Stimulated activated CD8-positive, alpha-beta memory T cell treated with anti-CD3 and anti-CD28 coated beads, Interleukin-15, amount 100 ng/mL, for 4 hours (primary cell): ENCODE results near the gene ARL8B.
A peak's percentile ranks its signal among the peaks of the same experiment; 100 is the strongest.
"Not testable (repeated sequence)": the region's sequence is repeated elsewhere in the genome, so short reads cannot be mapped to it uniquely, and the experiment has no call there.

ENCODE experiments used
- DNase-seq, 2 donors: peaks; one replicate each; pipeline ENCODE4 v3.0.0-alpha.2; 2020; ENCODE audit warnings: low read depth in 2 of 2

The ARL8B gene

DNA sequence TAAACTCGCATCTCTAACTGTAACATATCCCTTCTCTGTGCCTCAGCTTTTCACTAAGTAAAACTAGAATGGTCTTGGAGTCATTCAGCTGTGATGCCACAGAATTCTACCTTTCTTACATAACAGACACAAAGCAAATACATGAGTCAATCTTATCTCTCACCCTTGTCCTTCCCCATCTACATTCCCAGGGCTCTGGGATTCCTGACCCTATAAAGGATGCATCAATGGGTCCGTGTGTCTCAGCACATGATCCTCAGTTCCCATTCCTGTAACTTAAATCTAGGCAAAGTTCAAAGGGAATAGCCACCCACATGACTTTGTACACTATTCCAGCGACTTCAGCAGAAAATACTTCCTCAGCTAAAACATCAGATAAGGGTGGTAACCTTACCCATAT, 11.8 kb upstream of the ARL8B start:
- DNase-seq: no peak

GRCh38 chr3:5112043-5112442, 10.0 kb upstream of the ARL8B start:
- DNase-seq: no peak

DNA sequence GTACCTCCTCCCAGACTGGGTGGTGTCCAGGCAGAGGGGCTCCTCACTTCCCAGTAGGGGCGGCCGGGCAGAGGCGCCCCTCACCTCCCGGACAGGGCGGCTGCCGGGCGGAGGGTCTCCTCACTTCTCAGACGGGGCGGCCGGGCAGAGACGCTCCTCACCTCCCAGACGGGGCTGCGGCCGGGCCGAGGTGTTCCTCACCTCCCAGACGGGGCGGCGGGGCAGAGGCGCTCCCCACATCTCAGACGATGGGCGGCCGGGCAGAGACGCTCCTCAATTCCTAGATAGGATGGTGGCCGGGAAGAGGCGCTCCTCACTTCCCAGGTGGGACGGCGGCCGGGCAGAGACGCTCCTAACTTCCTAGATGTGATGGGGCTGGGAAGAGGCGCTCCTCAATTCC, 8.4 kb upstream of the ARL8B start:
- DNase-seq: not testable (repeated sequence)

- no peak for DNase-seq
Measured at GRCh38 chr3:5115506-5116162, 6.5 kb upstream of the ARL8B start.

DNA sequence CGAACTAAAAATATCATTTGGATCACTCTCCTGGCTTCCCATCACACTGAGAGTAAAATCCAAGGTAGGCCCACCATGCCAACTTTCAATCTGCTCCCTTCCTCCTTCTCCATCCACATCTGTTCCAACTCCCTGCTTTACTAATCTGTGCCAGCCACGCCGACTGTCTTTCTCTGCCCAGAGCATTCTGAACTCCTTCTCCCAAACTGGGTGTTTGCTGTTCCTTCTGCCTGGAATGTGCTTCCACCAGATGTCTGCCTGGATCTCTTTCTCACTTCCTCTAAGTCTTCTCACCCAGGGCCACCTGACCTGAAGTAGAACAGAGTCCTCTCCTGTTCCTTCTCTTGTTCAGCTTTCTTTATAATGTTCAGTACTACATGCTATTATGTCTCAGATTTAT, 5.6 kb upstream of the ARL8B start:
- no peak for DNase-seq

GRCh38 chr3:5120446-5120845, 1.6 kb upstream of the ARL8B start:
- no peak for DNase-seq

- peak in 1 of 2 donors; percentile 1 for DNase-seq
Measured at GRCh38 chr3:5122741-5123706, 932 bp downstream of the ARL8B start.

DNA sequence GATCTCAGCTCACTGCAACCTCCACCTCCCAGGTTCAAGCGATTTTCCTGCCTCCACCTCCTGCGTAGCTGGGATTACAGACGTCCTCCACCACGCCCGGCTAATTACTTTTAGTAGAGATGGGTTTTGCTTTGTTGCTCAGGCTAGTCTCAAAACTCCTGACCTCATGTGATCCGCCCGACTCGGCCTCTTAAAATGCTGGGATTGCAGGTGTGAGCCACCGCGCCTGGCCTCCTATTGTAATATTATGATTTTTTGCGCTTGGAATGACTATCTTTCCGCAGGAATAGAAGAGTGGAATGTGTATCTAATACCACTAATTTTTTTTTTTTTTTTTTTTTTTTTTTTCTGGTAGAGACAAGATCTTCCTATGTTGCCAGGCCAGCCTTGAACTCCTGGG, 1.8 kb downstream of the ARL8B start:
- no peak for DNase-seq

- no peak for DNase-seq
Measured at GRCh38 chr3:5126586-5126985, 4.5 kb downstream of the ARL8B start.

GRCh38 chr3:5128849-5129248, 6.8 kb downstream of the ARL8B start:
- no peak for DNase-seq

- DNase-seq: no peak
Measured at GRCh38 chr3:5133239-5134018, 11.3 kb downstream of the ARL8B start.

- no peak for DNase-seq
Measured at GRCh38 chr3:5134019-5134391, 11.9 kb downstream of the ARL8B start.

GRCh38 chr3:5134499-5134898, 12.4 kb downstream of the ARL8B start:
- no peak for DNase-seq

GRCh38 chr3:5136211-5136918, 14.3 kb downstream of the ARL8B start:
- DNase-seq: no peak

DNA sequence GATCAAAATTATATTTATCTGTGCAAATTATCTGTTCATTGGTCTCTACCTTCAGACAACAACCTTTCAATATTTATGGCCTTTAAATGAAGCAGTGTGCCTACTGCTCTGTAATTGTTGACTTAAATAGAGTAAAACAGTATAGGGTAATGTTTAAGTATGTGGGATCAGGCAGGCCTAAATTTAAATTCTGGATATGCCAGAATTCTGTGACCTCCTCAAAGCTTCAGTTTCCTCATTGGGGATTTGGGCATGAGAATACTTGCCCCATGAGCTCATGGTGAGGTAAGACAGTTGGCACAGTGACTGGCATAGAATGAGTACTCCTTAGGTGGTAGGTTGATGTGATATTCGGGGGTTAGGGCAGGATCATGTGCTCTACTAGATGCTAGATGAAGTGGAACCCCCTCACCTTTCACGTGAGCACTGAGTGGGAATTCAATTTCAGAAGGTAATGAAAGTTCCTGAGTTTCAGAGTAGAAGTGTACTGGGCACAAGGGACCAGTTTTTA, 14.9 kb downstream of the ARL8B start:
- DNase-seq: no peak

- no peak for DNase-seq
Measured at GRCh38 chr3:5138214-5138981, 16.3 kb downstream of the ARL8B start.

- no peak for DNase-seq
Measured at GRCh38 chr3:5140230-5140621, 18.1 kb downstream of the ARL8B start.

- DNase-seq: no peak
Measured at GRCh38 chr3:5140839-5141238, 18.7 kb downstream of the ARL8B start.

- DNase-seq: no peak
Measured at GRCh38 chr3:5141760-5142159, 19.7 kb downstream of the ARL8B start.

DNA sequence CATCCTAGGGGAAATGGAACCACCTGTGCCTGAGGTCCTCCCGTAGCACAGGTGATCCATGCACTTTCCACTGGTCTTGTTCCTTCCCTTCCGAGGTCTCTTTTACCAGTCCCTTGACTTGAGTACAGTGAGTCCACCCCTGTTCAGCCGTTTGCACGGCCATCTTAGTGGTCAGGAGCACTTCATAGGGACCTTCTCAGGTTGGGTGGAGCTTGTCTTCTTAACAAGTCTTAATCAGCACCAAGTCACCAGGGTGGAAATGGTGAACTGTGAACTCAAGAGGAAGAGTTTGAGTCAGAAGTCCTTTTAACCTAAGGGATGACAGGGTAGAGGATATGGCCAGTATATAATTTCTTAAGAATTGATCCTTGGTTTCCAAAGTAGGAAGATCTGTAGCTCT, 21.4 kb downstream of the ARL8B start:
- no peak for DNase-seq
